KMS-11 (cell line): Measurements from ENCODE around the gene GNAQ.

ENCODE experiments used
- H2AFZ ChIP-seq: fragments of 200-600 bp; sonication (generic); 2 replicates; pipeline ENCODE4 v1.6.1; 2016; ENCODE audit warnings: antibody characterized with exemption, mixed run types, low read depth
- H3K27ac ChIP-seq: fragments of 200-600 bp; sonication (generic); 2 replicates; pipeline ENCODE4 v1.6.1; 2016; ENCODE audit warnings: mild to moderate bottlenecking, mixed run types
- H3K27me3 ChIP-seq: fragments of 200-600 bp; sonication (generic); 2 replicates; pipeline ENCODE4 v1.6.1; 2017; ENCODE audit warnings: mild to moderate bottlenecking, low read depth, mixed run types, moderate library complexity; ENCODE audit not compliant: insufficient read depth
- H3K36me3 ChIP-seq: fragments of 200-600 bp; sonication (generic); 2 replicates; pipeline ENCODE4 v1.6.1; 2017; ENCODE audit warnings: mild to moderate bottlenecking, mixed run types; ENCODE audit not compliant: insufficient read depth
- H3K4me1 ChIP-seq: fragments of 200-600 bp; sonication (generic); 2 replicates; pipeline ENCODE4 v1.6.1; 2016; ENCODE audit warnings: mild to moderate bottlenecking, low read depth, mixed run types; ENCODE audit not compliant: poor library complexity, severe bottlenecking
- H3K4me2 ChIP-seq: fragments of 200-600 bp; sonication (generic); 2 replicates; pipeline ENCODE4 v1.7.0; 2016; ENCODE audit warnings: mild to moderate bottlenecking, mixed run types
- H3K4me3 ChIP-seq: fragments of 200-600 bp; sonication (generic); IDR thresholded peaks from 2 replicates; pipeline ENCODE4 v1.6.1; 2017; ENCODE audit warnings: low read depth, low read length, mixed read lengths; ENCODE audit not compliant: insufficient read depth
- H3K79me2 ChIP-seq: fragments of 200-600 bp; sonication (generic); 2 replicates; pipeline ENCODE4 v1.6.1; 2016; ENCODE audit warnings: low read depth, mixed run types; ENCODE audit not compliant: insufficient read depth
- H3K9ac ChIP-seq: fragments of 200-600 bp; sonication (generic); 2 replicates; pipeline ENCODE4 v1.6.1; 2016; ENCODE audit warnings: mild to moderate bottlenecking, mixed run types
- H4K20me1 ChIP-seq: fragments of 200-600 bp; sonication (generic); 2 replicates; pipeline ENCODE4 v1.6.1; 2016; ENCODE audit warnings: mild to moderate bottlenecking, mixed run types; ENCODE audit not compliant: insufficient read depth
- TF ChIP-seq, protein P1 (sequence below): fragments of 200-600 bp; sonication (generic); conservative IDR thresholded peaks from 2 replicates; pipeline ENCODE4 v1.6.1; 2017; ENCODE audit warnings: low read depth, mild to moderate bottlenecking, antibody characterized with exemption, low read length, moderate library complexity, mixed read lengths

Gene GNAQ

DNA sequence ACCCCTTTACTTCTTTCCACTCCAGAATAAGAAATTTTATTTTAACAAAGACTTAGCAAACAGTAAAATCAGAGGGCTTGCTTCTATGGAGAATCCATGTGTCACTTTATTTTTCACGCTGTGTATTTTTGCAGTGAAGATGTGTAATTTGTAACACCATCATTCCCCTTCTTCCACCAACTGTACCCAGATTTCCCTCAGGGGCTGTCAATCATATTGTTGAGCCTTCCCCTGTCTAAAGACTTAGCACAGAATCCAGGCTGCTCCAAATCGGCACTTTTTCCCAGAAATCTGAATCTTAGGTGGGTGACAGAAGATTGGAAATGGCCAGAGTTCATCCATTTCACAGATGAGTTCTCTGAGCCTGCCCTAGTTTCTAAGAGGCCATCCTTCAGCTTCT is 115.9 kb downstream of the GNAQ start:
- Histone ChIP-seq H3K4me3 (no peak overlapping the region), H3K27me3 (no peaks in the 10 kb centered on the region), H4K20me1 (no peaks in the 10 kb centered on the region), H3K4me2 (peak overlapping the region; percentile 79), H3K27ac (peak overlapping the region; percentile 97), H3K4me1 (peaks cover 74% of the 10 kb centered on the region), H2AFZ (peak overlapping the region; percentile 49; the same call in 1 of the 2 replicates), H3K79me2 (no peaks in the 10 kb centered on the region), H3K9ac (peak overlapping the region; percentile 62), H3K36me3 (no peaks in the 10 kb centered on the region)
- TF ChIP-seq, protein P1, sequence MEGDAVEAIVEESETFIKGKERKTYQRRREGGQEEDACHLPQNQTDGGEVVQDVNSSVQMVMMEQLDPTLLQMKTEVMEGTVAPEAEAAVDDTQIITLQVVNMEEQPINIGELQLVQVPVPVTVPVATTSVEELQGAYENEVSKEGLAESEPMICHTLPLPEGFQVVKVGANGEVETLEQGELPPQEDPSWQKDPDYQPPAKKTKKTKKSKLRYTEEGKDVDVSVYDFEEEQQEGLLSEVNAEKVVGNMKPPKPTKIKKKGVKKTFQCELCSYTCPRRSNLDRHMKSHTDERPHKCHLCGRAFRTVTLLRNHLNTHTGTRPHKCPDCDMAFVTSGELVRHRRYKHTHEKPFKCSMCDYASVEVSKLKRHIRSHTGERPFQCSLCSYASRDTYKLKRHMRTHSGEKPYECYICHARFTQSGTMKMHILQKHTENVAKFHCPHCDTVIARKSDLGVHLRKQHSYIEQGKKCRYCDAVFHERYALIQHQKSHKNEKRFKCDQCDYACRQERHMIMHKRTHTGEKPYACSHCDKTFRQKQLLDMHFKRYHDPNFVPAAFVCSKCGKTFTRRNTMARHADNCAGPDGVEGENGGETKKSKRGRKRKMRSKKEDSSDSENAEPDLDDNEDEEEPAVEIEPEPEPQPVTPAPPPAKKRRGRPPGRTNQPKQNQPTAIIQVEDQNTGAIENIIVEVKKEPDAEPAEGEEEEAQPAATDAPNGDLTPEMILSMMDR, result no peak

DNA sequence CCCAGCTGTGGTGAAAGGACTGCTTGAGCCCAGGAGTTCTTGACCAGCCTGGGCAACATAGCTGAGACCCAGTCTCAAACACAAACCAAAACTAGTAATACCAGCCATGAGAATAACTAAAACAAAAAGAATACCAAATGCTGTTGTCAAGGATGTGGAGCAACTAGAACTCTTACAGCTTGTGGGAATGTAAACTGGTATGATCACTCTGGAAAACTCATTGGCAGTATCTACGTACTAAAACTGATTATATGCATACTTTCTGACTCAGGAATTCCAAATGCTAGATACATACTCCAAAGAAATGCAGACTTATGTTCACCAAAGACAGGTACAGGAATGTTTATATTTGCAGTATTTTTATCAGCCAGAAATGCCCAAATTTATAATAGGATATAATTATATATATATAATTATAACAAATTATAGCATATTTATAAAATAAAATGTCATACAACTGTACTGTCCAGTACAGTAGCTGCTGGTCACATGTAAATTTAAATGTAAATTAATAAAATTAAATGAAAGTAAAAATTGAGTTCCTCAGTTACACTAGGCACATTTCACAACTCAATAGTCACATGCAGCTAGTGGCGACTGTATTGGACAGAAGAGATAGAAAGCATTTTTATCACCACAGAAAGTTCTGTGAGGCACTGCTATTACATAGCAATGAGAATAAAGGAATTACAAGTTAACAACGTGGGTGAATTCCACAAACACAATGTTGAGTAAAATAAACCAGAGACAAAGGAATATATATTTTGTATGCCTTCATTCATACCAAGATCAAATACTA is 118.5 kb downstream of the GNAQ start:
- TF ChIP-seq, protein P1, result no peak
- Histone ChIP-seq H3K79me2 (no peaks in the 10 kb centered on the region), H3K4me3 (no peak overlapping the region), H3K36me3 (no peaks in the 10 kb centered on the region), H3K27me3 (no peaks in the 10 kb centered on the region), H3K4me1 (peaks cover 58% of the 10 kb centered on the region), H3K27ac (no peak overlapping the region; the same call in 1 of the 2 replicates), H3K9ac (no peak overlapping the region), H3K4me2 (no peak overlapping the region), H2AFZ (no peak overlapping the region), H4K20me1 (no peaks in the 10 kb centered on the region)

DNA sequence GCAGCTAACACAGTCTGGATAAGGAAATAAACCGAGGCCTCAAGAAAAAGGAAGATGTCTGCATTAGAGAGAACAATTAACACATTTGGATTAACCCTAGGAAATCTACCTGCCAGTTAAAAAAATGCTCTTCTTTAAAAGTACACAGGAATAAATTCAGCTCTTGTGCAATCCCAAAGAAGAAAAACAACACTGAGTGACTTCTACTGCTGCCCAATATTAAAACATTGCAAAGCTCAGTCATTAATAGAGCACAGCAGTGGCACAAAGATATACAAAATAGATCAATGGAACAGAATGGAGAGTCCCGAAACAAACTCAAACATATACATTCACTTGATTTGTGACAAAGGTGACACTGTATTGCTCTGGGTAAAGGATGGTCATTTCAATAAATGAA is 119.7 kb downstream of the GNAQ start:
- TF ChIP-seq, protein P1, result no peak
- H3K9ac ChIP-seq, result no peak overlapping the region

DNA sequence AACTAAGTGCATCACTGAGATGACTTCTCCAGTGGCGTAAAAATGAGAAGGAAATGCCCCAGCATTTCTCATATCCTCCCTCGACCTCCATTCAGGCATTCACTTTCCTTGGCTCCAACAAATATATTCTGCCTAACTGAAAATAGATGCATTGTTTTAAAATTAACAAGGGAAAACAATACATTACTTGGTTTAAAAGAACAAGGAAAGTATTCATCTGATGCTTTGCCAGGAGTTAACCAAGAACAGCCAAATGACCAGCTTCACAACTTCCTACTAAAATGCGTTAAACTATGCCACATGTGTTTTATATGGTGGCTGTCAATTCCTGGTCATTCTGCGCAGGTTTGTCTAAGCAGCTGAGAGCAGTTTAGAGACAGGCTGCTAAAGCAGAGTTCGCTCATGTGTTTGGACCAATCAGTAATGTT is 121.4 kb downstream of the GNAQ start:
- Histone ChIP-seq H4K20me1 (no peaks in the 10 kb centered on the region), H3K9ac (no peak overlapping the region), H3K27ac (no peak overlapping the region)

More for the DNA sequence above, 119.7 kb downstream of the GNAQ start:
- Histone ChIP-seq H3K27me3 (no peaks in the 10 kb centered on the region), H3K36me3 (no peaks in the 10 kb centered on the region), H2AFZ (no peak overlapping the region), H3K4me1 (peaks cover 46% of the 10 kb centered on the region), H3K27ac (no peak overlapping the region), H3K4me3 (no peak overlapping the region), H3K79me2 (no peaks in the 10 kb centered on the region), H4K20me1 (no peaks in the 10 kb centered on the region), H3K4me2 (no peak overlapping the region)

More for the DNA sequence above, 121.4 kb downstream of the GNAQ start:
- Histone ChIP-seq H3K27me3 (no peaks in the 10 kb centered on the region), H3K36me3 (no peaks in the 10 kb centered on the region), H3K4me3 (no peak overlapping the region), H3K4me2 (no peak overlapping the region), H3K4me1 (peaks cover 30% of the 10 kb centered on the region), H2AFZ (no peak overlapping the region), H3K79me2 (no peaks in the 10 kb centered on the region)
- TF ChIP-seq, protein P1, result no peak
